Trophoblast cell (in vitro differentiated cells and primary cell): ENCODE measurements around the gene RFX1.
"Not testable (repeated sequence)": the region's sequence is repeated elsewhere in the genome, so short reads cannot be mapped to it uniquely, and the experiment has no call there.

ENCODE experiments used
- DNase-seq, 2 donors: peaks; one replicate each; pipeline ENCODE4 v3.0.0-alpha.2; 2016
- H2AFZ ChIP-seq: 2 replicates; pipeline ENCODE4 v1.6.1; 2013; ENCODE audit warnings: low read length, moderate library complexity, mild to moderate bottlenecking; ENCODE audit not compliant: insufficient read depth, poor library complexity
- H2AK5ac ChIP-seq: 2 replicates; pipeline ENCODE4 v1.6.1; 2013; ENCODE audit warnings: mild to moderate bottlenecking, low read length
- H2BK120ac ChIP-seq: 2 replicates; pipeline ENCODE4 v1.6.1; 2013; ENCODE audit warnings: low read length, mild to moderate bottlenecking, moderate library complexity; ENCODE audit not compliant: insufficient read depth, poor library complexity
- H2BK12ac ChIP-seq: 2 replicates; pipeline ENCODE4 v1.6.1; 2013; ENCODE audit warnings: mild to moderate bottlenecking, low read length, moderate library complexity
- H2BK5ac ChIP-seq: 2 replicates; pipeline ENCODE4 v1.6.1; 2013; ENCODE audit warnings: low read length, low read depth, moderate library complexity, mild to moderate bottlenecking; ENCODE audit not compliant: poor library complexity
- H3K14ac ChIP-seq: 2 replicates; pipeline ENCODE4 v1.6.1; 2013; ENCODE audit warnings: mild to moderate bottlenecking, low read length
- H3K18ac ChIP-seq: 2 replicates; pipeline ENCODE4 v1.6.1; 2013; ENCODE audit warnings: mild to moderate bottlenecking, low read length
- H3K23ac ChIP-seq: 2 replicates; pipeline ENCODE4 v1.6.1; 2013; ENCODE audit warnings: low read length
- H3K27ac ChIP-seq: 2 replicates; pipeline ENCODE4 v1.5.1; 2013; ENCODE audit warnings: low read depth, mild to moderate bottlenecking, inconsistent platforms, low read length, moderate library complexity
- H3K27me3 ChIP-seq: 2 replicates; pipeline ENCODE4 v1.6.1; 2013; ENCODE audit warnings: inconsistent platforms, mild to moderate bottlenecking, low read length, moderate library complexity; ENCODE audit not compliant: insufficient read depth
- H3K36me3 ChIP-seq, 2 experiments: 1 replicate in 1 of 2; 2 replicates in 1 of 2; pipeline ENCODE4 v1.6.1; 2013; ENCODE audit warnings: low read length in 2 of 2, mild to moderate bottlenecking in 2 of 2, moderate library complexity in 1 of 2; ENCODE audit not compliant: insufficient read depth in 2 of 2, control insufficient read depth in 1 of 2
- H3K4ac ChIP-seq: 2 replicates; pipeline ENCODE4 v1.6.1; 2013; ENCODE audit warnings: low read depth, mild to moderate bottlenecking, low read length, moderate library complexity
- H3K4me1 ChIP-seq, 2 experiments: 1 replicate in 1 of 2; 2 replicates in 1 of 2; pipeline ENCODE4 v1.6.1; 2013; ENCODE audit warnings: low read length in 2 of 2, mild to moderate bottlenecking in 2 of 2, moderate library complexity in 1 of 2; ENCODE audit not compliant: insufficient read depth in 2 of 2, control insufficient read depth in 1 of 2
- H3K4me2 ChIP-seq: 2 replicates; pipeline ENCODE4 v1.6.1; 2013; ENCODE audit warnings: inconsistent platforms, mild to moderate bottlenecking, low read length, moderate library complexity
- H3K4me3 ChIP-seq: 2 replicates; pipeline ENCODE4 v1.5.1; 2013; ENCODE audit warnings: mild to moderate bottlenecking, low read depth, low read length, inconsistent platforms
- H3K79me1 ChIP-seq: one replicate; pipeline ENCODE4 v1.6.1; 2013; ENCODE audit warnings: low read length
- H3K79me2 ChIP-seq: 2 replicates; pipeline ENCODE4 v1.6.1; 2013; ENCODE audit warnings: low read length, mild to moderate bottlenecking; ENCODE audit not compliant: control insufficient read depth, insufficient read depth, poor library complexity
- H3K9ac ChIP-seq: 2 replicates; pipeline ENCODE4 v1.6.1; 2013; ENCODE audit warnings: mild to moderate bottlenecking, low read length
- H3K9me3 ChIP-seq: 2 replicates; pipeline ENCODE4 v1.6.1; 2013; ENCODE audit warnings: low read depth, mild to moderate bottlenecking, control low read depth, inconsistent platforms, low read length; ENCODE audit not compliant: insufficient read depth
- H4K12ac ChIP-seq: 2 replicates; pipeline ENCODE4 v1.6.1; 2013; ENCODE audit warnings: low read depth, mild to moderate bottlenecking, low read length, moderate library complexity
- H4K8ac ChIP-seq: 2 replicates; pipeline ENCODE4 v1.6.1; 2013; ENCODE audit warnings: low read depth, mild to moderate bottlenecking, low read length, moderate library complexity
- H4K91ac ChIP-seq: one replicate; pipeline ENCODE4 v1.6.1; 2013; ENCODE audit warnings: low read depth, mild to moderate bottlenecking, low read length, moderate library complexity
- WGBS: extraction: QIAGEN DNeasy Blood & Tissue Kit; methylation state at CpG from one replicate; pipeline ENCODE4 v1.1.7; 2013; ENCODE audit warnings: missing lambda C conversion rate; ENCODE audit not compliant: insufficient read length, insufficient coverage; ENCODE audit errors: extremely low coverage; 5-methylcytosine and 5-hydroxymethylcytosine counted together

Gene RFX1

GRCh38 chr19:14050961-14051360 is 44.8 kb upstream of the RFX1 start:
- H3K27ac ChIP-seq, H3K18ac ChIP-seq, H3K9me3 ChIP-seq, H3K4me1 ChIP-seq, H2AK5ac ChIP-seq, H2BK5ac ChIP-seq, H4K8ac ChIP-seq, H3K27me3 ChIP-seq, H4K12ac ChIP-seq, H3K79me2 ChIP-seq, H2BK120ac ChIP-seq, DNase-seq, H4K91ac ChIP-seq, H3K23ac ChIP-seq, H3K4ac ChIP-seq, H3K9ac ChIP-seq, H3K4me3 ChIP-seq, H3K36me3 ChIP-seq, H3K4me2 ChIP-seq, H2BK12ac ChIP-seq, H3K14ac ChIP-seq, H2AFZ ChIP-seq, H3K79me1 ChIP-seq: not testable (repeated sequence)
- no CpG with 5 or more reads among the region's 11 CpGs for WGBS

- Histone ChIP-seq H3K14ac (no peak overlapping the region), H2BK5ac (no peak overlapping the region), H4K8ac (no peak overlapping the region), H2AK5ac (no peak overlapping the region), H3K23ac (no peak overlapping the region), H2BK120ac (no peak overlapping the region), H3K4me1 (no peaks in the 10 kb centered on the region), H3K18ac (no peak overlapping the region), H4K91ac (no peak overlapping the region), H3K79me2 (no peaks in the 10 kb centered on the region), H3K36me3 (no peaks in the 10 kb centered on the region), H2AFZ (no peak overlapping the region), H3K4ac (no peak overlapping the region), H3K79me1 (no peaks in the 10 kb centered on the region), H4K12ac (no peak overlapping the region), H2BK12ac (no peak overlapping the region), H3K4me2 (no peak overlapping the region), H3K27ac (no peak overlapping the region), H3K9me3 (no peaks in the 10 kb centered on the region), H3K9ac (no peak overlapping the region), H3K4me3 (no peak overlapping the region), H3K27me3 (no peaks in the 10 kb centered on the region)
- WGBS, result no CpG with 5 or more reads among the region's 4 CpGs
- DNase-seq, result no peak
Observed at GRCh38 chr19:14050512-14050911, 44.4 kb upstream of the RFX1 start.

DNA sequence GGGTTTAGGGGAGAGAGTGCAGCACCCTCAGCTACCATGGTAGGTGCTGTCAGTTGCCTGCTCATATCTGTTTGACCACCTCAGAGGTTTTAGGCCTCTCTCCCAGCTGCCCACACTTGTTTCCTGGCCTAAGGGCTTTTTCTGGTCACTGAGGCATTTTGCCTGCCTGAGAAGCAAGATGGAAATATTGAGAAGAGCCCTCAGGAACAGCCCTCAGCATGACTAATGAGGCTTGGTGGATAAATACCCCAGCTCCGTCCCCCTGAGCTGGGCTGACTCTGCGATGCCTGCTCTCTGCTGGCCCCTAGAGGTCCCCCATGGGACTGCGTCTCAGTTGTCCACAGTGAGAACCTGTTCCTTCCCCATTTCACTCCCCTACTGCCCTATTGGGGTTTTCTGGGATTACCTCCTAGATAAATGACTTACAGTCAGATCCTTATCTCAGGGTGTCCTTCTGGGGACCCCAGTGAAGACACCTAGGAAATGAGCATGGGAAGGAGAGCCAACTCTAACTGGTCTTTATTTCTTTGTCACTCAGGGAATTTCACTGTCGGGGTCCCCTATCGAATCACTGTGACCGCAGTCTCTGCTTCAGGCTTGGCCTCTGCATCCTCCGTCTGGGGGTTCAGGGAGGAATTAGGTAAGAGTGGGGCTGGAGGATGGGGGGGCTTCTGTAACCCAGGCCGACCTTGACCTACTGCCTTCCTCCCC is 42.5 kb upstream of the RFX1 start:
- no CpG with 5 or more reads among the region's 8 CpGs for WGBS

GRCh38 chr19:14047866-14048265 is 41.7 kb upstream of the RFX1 start:
- not testable (repeated sequence) for H3K18ac ChIP-seq, H2AK5ac ChIP-seq, H3K14ac ChIP-seq, H3K27me3 ChIP-seq, H3K9ac ChIP-seq, H2BK5ac ChIP-seq, H3K79me2 ChIP-seq, H4K8ac ChIP-seq, H3K4me1 ChIP-seq, H2BK120ac ChIP-seq, H4K91ac ChIP-seq, H3K23ac ChIP-seq, H2BK12ac ChIP-seq, H3K36me3 ChIP-seq, H3K4ac ChIP-seq, H3K27ac ChIP-seq, H3K79me1 ChIP-seq, H3K4me2 ChIP-seq, H2AFZ ChIP-seq, H3K9me3 ChIP-seq, H4K12ac ChIP-seq, H3K4me3 ChIP-seq
- peak; percentile 79 to 86 for DNase-seq
- WGBS, result no CpG with 5 or more reads among the region's 10 CpGs

More for the DNA sequence above, 42.5 kb upstream of the RFX1 start:
- H2AFZ ChIP-seq, result no peak overlapping the region
- H2BK12ac ChIP-seq, result no peak overlapping the region
- H3K9me3 ChIP-seq, result no peaks in the 10 kb centered on the region
- peak; percentile 93 to 98 for DNase-seq
- H3K79me2 ChIP-seq, result no peaks in the 10 kb centered on the region
- H3K4me1 ChIP-seq, result no peaks in the 10 kb centered on the region
- no peak overlapping the region for H4K8ac ChIP-seq
- H2BK120ac ChIP-seq, result peak overlapping the region; percentile 17
- no peak overlapping the region for H2BK5ac ChIP-seq
- no peak overlapping the region for H3K4ac ChIP-seq
- no peak overlapping the region for H4K12ac ChIP-seq
- peak overlapping the region; percentile 49 for H2AK5ac ChIP-seq
- H3K27me3 ChIP-seq, result no peaks in the 10 kb centered on the region
- H3K14ac ChIP-seq, result no peak overlapping the region
- no peak overlapping the region for H4K91ac ChIP-seq
- H3K4me3 ChIP-seq, result no peak overlapping the region
- no peaks in the 10 kb centered on the region for H3K36me3 ChIP-seq
- no peak overlapping the region for H3K18ac ChIP-seq
- no peak overlapping the region for H3K4me2 ChIP-seq
- no peak overlapping the region for H3K9ac ChIP-seq
- H3K27ac ChIP-seq, result no peak overlapping the region
- no peaks in the 10 kb centered on the region for H3K79me1 ChIP-seq
- H3K23ac ChIP-seq, result no peak overlapping the region
